GM12878 (cell line): ENCODE measurements around the gene HSP90AA1. TPM values are rescaled to one million over a fixed set of nuclear protein-coding genes. Genes with fewer than 3 reads are reported as not detected.

ENCODE experiments used
- ATAC-seq: fragments of 200-7000 bp; cut with Tn5 transposase; 3 replicates; pipeline ENCODE4 v1.9.1; 2020; ENCODE audit warnings: mild to moderate bottlenecking, moderate library complexity
- BruUV-seq: library from RNA; stranded (reverse); fragments of 400-500 nt; replicated peaks from 2 replicates; lab custom pipeline; 2021; lab: Mats Ljungman, UMichigan
- CTCF ChIA-PET: fragments of 300-600 bp; sonication (Branson Sonifier 250); formaldehyde crosslinking; extraction: SDS; loops from one replicate; lab custom pipeline; 2021; ENCODE audit warnings: inconsistent platforms; lab: Yijun Ruan, JAX
- POLR2A ChIA-PET: fragments of 350-600 bp; formaldehyde crosslinking; extraction: SDS; loops from one replicate; lab custom pipeline; 2021; ENCODE audit warnings: inconsistent platforms; lab: Charles Lee
- RAD21 ChIA-PET: fragments of 300-600 bp; sonication (Branson Sonifier 250); formaldehyde crosslinking; loops from one replicate; lab custom pipeline; 2023; ENCODE audit warnings: antibody characterized with exemption; ENCODE audit not compliant: unreplicated experiment; lab: Charles Lee
- SMC1A ChIA-PET: fragments of 300-600 bp; sonication (Branson Sonifier 250); formaldehyde crosslinking; loops from one replicate; lab custom pipeline; 2023; ENCODE audit not compliant: unreplicated experiment, uncharacterized antibody; lab: Charles Lee
- DNase-seq: peaks from one replicate; pipeline ENCODE4 v3.0.0-alpha.2; 2011; ENCODE audit warnings: low read depth, low spot score
- FAIRE-seq: peaks from 3 replicates; lab custom pipeline; 2011; peaks lifted over from hg19 to GRCh38; lab: Jason Lieb, UNC
- H2AFZ ChIP-seq: 2 replicates; pipeline ENCODE4 v1.6.0; 2011; ENCODE audit warnings: low read depth, low read length, control low read depth; ENCODE audit not compliant: control insufficient read depth
- H3K27ac ChIP-seq: 2 replicates; pipeline ENCODE4 v1.5.1; 2011; ENCODE audit warnings: control low read depth; ENCODE audit not compliant: control insufficient read depth, insufficient read depth
- H3K27me3 ChIP-seq, 2 experiments: replicated peaks in 1 of 2; 2 replicates each; pipeline versions ENCODE4 v1.6.0 to v1.6.1; 2011; ENCODE audit warnings: low read length in 1 of 2; ENCODE audit not compliant: control insufficient read depth in 2 of 2, insufficient read depth in 2 of 2
- H3K36me3 ChIP-seq, 2 experiments: 2 replicates each; pipeline ENCODE4 v1.5.1; 2011; ENCODE audit warnings: low read length in 1 of 2; ENCODE audit not compliant: control insufficient read depth in 2 of 2, insufficient read depth in 2 of 2
- H3K4me1 ChIP-seq: 2 replicates; pipeline ENCODE4 v1.6.1; 2011; ENCODE audit warnings: mild to moderate bottlenecking, low read length, moderate library complexity, mixed read lengths; ENCODE audit not compliant: control insufficient read depth, insufficient read depth
- H3K4me2 ChIP-seq: 2 replicates; pipeline ENCODE4 v1.6.0; 2011; ENCODE audit warnings: control low read depth; ENCODE audit not compliant: control insufficient read depth, insufficient read depth
- H3K4me3 ChIP-seq: fragments of 200-600 bp; sonication (generic); 2 replicates; pipeline ENCODE4 v1.5.1; 2016
- H3K79me2 ChIP-seq: 2 replicates; pipeline ENCODE4 v1.6.0; 2011; ENCODE audit warnings: low read length; ENCODE audit not compliant: control insufficient read depth, insufficient read depth
- H3K9ac ChIP-seq: 2 replicates; pipeline ENCODE4 v1.8.0; 2011; ENCODE audit warnings: low read length, control low read depth, mixed read lengths; ENCODE audit not compliant: control insufficient read depth, insufficient read depth
- H3K9me3 ChIP-seq: replicated peaks from 3 replicates; pipeline ENCODE4 v1.5.1; 2011; ENCODE audit warnings: mild to moderate bottlenecking, low read length; ENCODE audit not compliant: control insufficient read depth, insufficient read depth
- H4K20me1 ChIP-seq: 2 replicates; pipeline ENCODE4 v1.6.0; 2011; ENCODE audit not compliant: control insufficient read depth, insufficient read depth
- ATF2 ChIP-seq: IDR thresholded peaks from 2 replicates; pipeline ENCODE4 v1.6.1; 2012; ENCODE audit warnings: low read length, inconsistent platforms
- BCLAF1 ChIP-seq: fragments of 450-650 bp; IDR thresholded peaks from 2 replicates; pipeline ENCODE4 v1.6.1; 2017; ENCODE audit warnings: antibody characterized with exemption, mild to moderate bottlenecking, moderate library complexity
- E4F1 ChIP-seq: fragments of 450-650 bp; IDR thresholded peaks from 2 replicates; pipeline ENCODE4 v1.6.1; 2018; ENCODE audit warnings: borderline replicate concordance, mild to moderate bottlenecking; ENCODE audit not compliant: partially characterized antibody
- ESRRA ChIP-seq: IDR thresholded peaks from 2 replicates; pipeline ENCODE4 v1.6.1; 2012; ENCODE audit warnings: mild to moderate bottlenecking, low read length, improper control_type of control experiment
- NFYA ChIP-seq: IDR thresholded peaks from 2 replicates; pipeline ENCODE4 v1.6.1; 2011; ENCODE audit warnings: low read depth, mild to moderate bottlenecking, low read length, improper control_type of control experiment, borderline replicate concordance
- PAX5 ChIP-seq: IDR thresholded peaks from 2 replicates; pipeline ENCODE4 v1.6.1; 2011; ENCODE audit warnings: low read depth, low read length, borderline replicate concordance
- RELA ChIP-seq: fragments of 450-650 bp; IDR thresholded peaks from 2 replicates; pipeline ENCODE4 v1.8.0; 2014; ENCODE audit warnings: borderline replicate concordance; ENCODE audit not compliant: partially characterized antibody
- RFX5 ChIP-seq: IDR thresholded peaks from 2 replicates; pipeline ENCODE4 v1.6.1; 2011; ENCODE audit warnings: low read depth, low read length, improper control_type of control experiment
- SMARCA5 ChIP-seq: fragments of 450-650 bp; IDR thresholded peaks from 2 replicates; pipeline ENCODE4 v1.6.1; 2017; ENCODE audit warnings: mild to moderate bottlenecking
- TBL1XR1 ChIP-seq: IDR thresholded peaks from 2 replicates; pipeline ENCODE4 v1.6.1; 2012; ENCODE audit warnings: low read depth, low read length, improper control_type of control experiment
- ZNF274 ChIP-seq: IDR thresholded peaks from one replicate; pipeline ENCODE4 v1.8.0; 2011; ENCODE audit not compliant: insufficient read length, insufficient read depth
- WGBS: methylation state at CpG from one replicate; pipeline ENCODE4 v1.1.6; 2016; ENCODE audit warnings: low lambda C conversion rate; ENCODE audit not compliant: insufficient replicate concordance, insufficient coverage; ENCODE audit errors: missing lambda C conversion rate; 5-methylcytosine and 5-hydroxymethylcytosine counted together
- in situ Hi-C: fragments of 300-500 bp; cut with MboI; formaldehyde crosslinking; loops from 9 replicates; pipeline ENCODE4 v1.14.3; 2018; ENCODE audit warnings: mixed read lengths
- intact Hi-C: fragments of 100-400 bp; cut with micrococcal nuclease; formaldehyde crosslinking; loops from one replicate; pipeline ENCODE4 v1.14.2; 2022; ENCODE audit not compliant: unreplicated experiment
- polyA plus RNA-seq, 11 experiments: library from polyadenylated mRNA; depleted of rRNA in 4 of 11; unstranded in 6 of 11; stranded (reverse) in 5 of 11; fragments of >200 nt; fragmentation: Nextera tagmentation in 4 of 11; fragmentation: Illumina TruSeq in 1 of 11; extraction: Ambion mirVana in 4 of 11; extraction: Trizol in 1 of 11; gene quantifications; 1 replicate in 1 of 11; 2 replicates in 10 of 11; pipeline versions ENCODE4 v1.2.1 to v1.2.3, GENCODE V29; 2011 to 2016; ENCODE audit warnings: inconsistent platforms in 2 of 11, missing spikeins in 2 of 11, low read depth in 1 of 11
- total RNA-seq, 4 experiments: library from RNA; depleted of rRNA in 3 of 4; stranded (reverse); fragments of >200 nt in 3 of 4; fragmentation: Illumina TruSeq in 1 of 4; extraction: Trizol in 1 of 4; gene quantifications; 2 replicates each; pipeline versions ENCODE4 v1.2.1 to v1.2.3, GENCODE V29; 2013 to 2021

HSP90AA1 gene
- total and polyA plus RNA-seq, 10 of the 15 experiments (the other 5 are each of a cell fraction or from before 2014, with no cell fraction given): 262 to 1,315 (median 635) TPM

GRCh38 chr14:102121567-102121966 is 34.7 kb upstream of the HSP90AA1 start (continued):
- TF ChIP-seq RELA (no peak), ZNF274 (no peak), ESRRA (no peak), TBL1XR1 (no peak)

- Histone ChIP-seq H3K36me3 (no peaks in the 10 kb centered on the region), H3K4me2 (no peak overlapping the region), H3K9ac (no peak overlapping the region), H2AFZ (no peak overlapping the region), H3K79me2 (no peaks in the 10 kb centered on the region), H3K4me1 (no peaks in the 10 kb centered on the region)
- WGBS: 100% methylated on average over 1 of the region's 1 CpG
- SMC1A ChIA-PET: interaction anchor here (1.3 kb wide), 1 partner anchor 15 kb away, joined by 4 read pairs; no protein-coding TSS in a partner anchor
- TF ChIP-seq NFYA (no peak), BCLAF1 (no peak), E4F1 (no peak), ATF2 (no peak), SMARCA5 (no peak), PAX5 (no peak), RFX5 (no peak)
- TF ChIP-seq, all 136 proteins: peak for 0
- ATAC-seq (no peak), FAIRE-seq (no peak), DNase-seq (no peak)
- Histone ChIP-seq H3K27me3 (no peaks in the 10 kb centered on the region), H3K4me3 (no peak overlapping the region), H3K27ac (no peak overlapping the region), H3K9me3 (no peaks in the 10 kb centered on the region; the same call in 2 of the 3 replicates), H4K20me1 (no peaks in the 10 kb centered on the region)
- RAD21 ChIA-PET: no interaction called here
- intact Hi-C loops: no loop called here
- in situ Hi-C loops: no loop called here
- BruUV-seq: no TSS peak
- CTCF ChIA-PET: no interaction called here
- POLR2A ChIA-PET: no interaction called here
Observed at GRCh38 chr14:102120888-102121287, 34.0 kb upstream of the HSP90AA1 start.
